ENCODE measurements around the gene HBA2. TPM values are rescaled to one million over a fixed set of nuclear protein-coding genes. Genes with fewer than 3 reads are reported as not detected.
"Not testable (repeated sequence)": the region's sequence is repeated elsewhere in the genome, so short reads cannot be mapped to it uniquely, and the experiment has no call there.

Gene HBA2
- total RNA-seq = 100 to 1,000 TPM; 142 to 149 TPM
- polyA plus RNA-seq (ENCODE audit: insufficient read length in 6 of 6) = 1,000 to 10,000 TPM in 5 of 6 donors, 100 to 1,000 TPM in 1; 922 to 5,766 (median 2,352) TPM
- long read RNA-seq, donor 1, transcript HBA2-202 (3 exons, 513 nt) = minor isoform, 26 of 29,991 reads
- long read RNA-seq, donor 1, transcript HBA2-201 (3 exons, 576 nt) = major isoform, 28,033 of 29,991 reads
- long read RNA-seq, donor 1, transcript HBA2-204 (2 exons, 403 nt) = minor isoform, 569 of 29,991 reads
- long read RNA-seq, donor 1, transcript HBA2-203 (2 exons, 640 nt) = minor isoform, 1,186 of 29,991 reads
- long read RNA-seq, donor 1, partial matches to known transcripts = 45 of 29,991 reads
- long read RNA-seq, donor 1, other reads (novel, unspliced or antisense) = 132 of 29,991 reads
- long read RNA-seq, donor 2, transcript HBA2-204 (2 exons, 403 nt) = minor isoform, 118 of 4,470 reads
- long read RNA-seq, donor 2, transcript HBA2-203 (2 exons, 640 nt) = minor isoform, 227 of 4,470 reads
- long read RNA-seq, donor 2, transcript HBA2-201 (3 exons, 576 nt) = major isoform, 3,863 of 4,470 reads
- long read RNA-seq, donor 2, partial matches to known transcripts = 53 of 4,470 reads
- long read RNA-seq, donor 2, other reads (novel, unspliced or antisense) = 206 of 4,470 reads
- long read RNA-seq, donor 3, transcript HBA2-201 (3 exons, 576 nt) = major isoform, 751 of 818 reads
- long read RNA-seq, donor 3, transcript HBA2-203 (2 exons, 640 nt) = minor isoform, 25 of 818 reads
- long read RNA-seq, donor 3, transcript HBA2-204 (2 exons, 403 nt) = minor isoform, 14 of 818 reads
- long read RNA-seq, donor 3, partial matches to known transcripts = 0 of 818 reads
- long read RNA-seq, donor 3, other reads (novel, unspliced or antisense) = 28 of 818 reads
- long read RNA-seq, donor 4, transcript HBA2-201 (3 exons, 576 nt) = major isoform, 276 of 280 reads
- long read RNA-seq, donor 4, partial matches to known transcripts = 0 of 280 reads
- long read RNA-seq, donor 4, other reads (novel, unspliced or antisense) = 0 of 280 reads
- long read RNA-seq, donor 5, transcript HBA2-204 (2 exons, 403 nt) = minor isoform, 52 of 2,234 reads
- long read RNA-seq, donor 5, transcript HBA2-203 (2 exons, 640 nt) = minor isoform, 97 of 2,234 reads
- long read RNA-seq, donor 5, transcript HBA2-201 (3 exons, 576 nt) = major isoform, 2,058 of 2,234 reads
- long read RNA-seq, donor 5, partial matches to known transcripts = 7 of 2,234 reads
- long read RNA-seq, donor 5, other reads (novel, unspliced or antisense) = 20 of 2,234 reads
- long read RNA-seq, donor 6, transcript HBA2-201 (3 exons, 576 nt) = major isoform, 1,482 of 1,636 reads
- long read RNA-seq, donor 6, transcript HBA2-203 (2 exons, 640 nt) = minor isoform, 78 of 1,636 reads
- long read RNA-seq, donor 6, transcript HBA2-204 (2 exons, 403 nt) = minor isoform, 24 of 1,636 reads
- long read RNA-seq, donor 6, partial matches to known transcripts = 7 of 1,636 reads
- long read RNA-seq, donor 6, other reads (novel, unspliced or antisense) = 45 of 1,636 reads
- long read RNA-seq, donor 7, transcript HBA2-201 (3 exons, 576 nt) = major isoform, 125 of 144 reads
- long read RNA-seq, donor 7, transcript HBA2-203 (2 exons, 640 nt) = minor isoform, 14 of 144 reads
- long read RNA-seq, donor 7, partial matches to known transcripts = 0 of 144 reads
- long read RNA-seq, donor 7, other reads (novel, unspliced or antisense) = 0 of 144 reads
- long read RNA-seq, donor 8, transcript HBA2-201 (3 exons, 576 nt) = major isoform, 436 of 498 reads
- long read RNA-seq, donor 8, transcript HBA2-203 (2 exons, 640 nt) = minor isoform, 26 of 498 reads
- long read RNA-seq, donor 8, transcript HBA2-204 (2 exons, 403 nt) = minor isoform, 9 of 498 reads
- long read RNA-seq, donor 8, partial matches to known transcripts = 13 of 498 reads
- long read RNA-seq, donor 8, other reads (novel, unspliced or antisense) = 12 of 498 reads
- long read RNA-seq, donor 9, transcript HBA2-203 (2 exons, 640 nt) = minor isoform, 6 of 15 reads
- long read RNA-seq, donor 9, transcript HBA2-201 (3 exons, 576 nt) = major isoform, 9 of 15 reads
- long read RNA-seq, donor 9, partial matches to known transcripts = 0 of 15 reads
- long read RNA-seq, donor 9, other reads (novel, unspliced or antisense) = 0 of 15 reads
- long read RNA-seq, donor 10, transcript HBA2-201 (3 exons, 576 nt) = major isoform, 227 of 231 reads
- long read RNA-seq, donor 10, partial matches to known transcripts = 0 of 231 reads
- long read RNA-seq, donor 10, other reads (novel, unspliced or antisense) = 0 of 231 reads
- long read RNA-seq, donor 11 = 0 reads
- long read RNA-seq, donor 12, transcript HBA2-204 (2 exons, 403 nt) = minor isoform, 24 of 2,094 reads
- long read RNA-seq, donor 12, transcript HBA2-202 (3 exons, 513 nt) = minor isoform, 5 of 2,094 reads
- long read RNA-seq, donor 12, transcript HBA2-201 (3 exons, 576 nt) = major isoform, 1,913 of 2,094 reads
- long read RNA-seq, donor 12, transcript HBA2-203 (2 exons, 640 nt) = minor isoform, 71 of 2,094 reads
- long read RNA-seq, donor 12, partial matches to known transcripts = 7 of 2,094 reads
- long read RNA-seq, donor 12, other reads (novel, unspliced or antisense) = 74 of 2,094 reads

DNA sequence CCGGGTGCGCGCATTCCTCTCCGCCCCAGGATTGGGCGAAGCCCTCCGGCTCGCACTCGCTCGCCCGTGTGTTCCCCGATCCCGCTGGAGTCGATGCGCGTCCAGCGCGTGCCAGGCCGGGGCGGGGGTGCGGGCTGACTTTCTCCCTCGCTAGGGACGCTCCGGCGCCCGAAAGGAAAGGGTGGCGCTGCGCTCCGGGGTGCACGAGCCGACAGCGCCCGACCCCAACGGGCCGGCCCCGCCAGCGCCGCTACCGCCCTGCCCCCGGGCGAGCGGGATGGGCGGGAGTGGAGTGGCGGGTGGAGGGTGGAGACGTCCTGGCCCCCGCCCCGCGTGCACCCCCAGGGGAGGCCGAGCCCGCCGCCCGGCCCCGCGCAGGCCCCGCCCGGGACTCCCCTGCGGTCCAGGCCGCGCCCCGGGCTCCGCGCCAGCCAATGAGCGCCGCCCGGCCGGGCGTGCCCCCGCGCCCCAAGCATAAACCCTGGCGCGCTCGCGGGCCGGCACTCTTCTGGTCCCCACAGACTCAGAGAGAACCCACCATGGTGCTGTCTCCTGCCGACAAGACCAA, at the start of gene HBA2:
TSS of gene HBA2 (plus strand) at position 503 of the 568 bp plus-strand sequence. CDS start at position 540, 37 bp downstream.
- ATAC-seq; DNase-seq; H3K4me3 ChIP-seq; H3K9me3 ChIP-seq; intact Hi-C loops (cut with DNase I); H3K36me3 ChIP-seq; H3K27ac ChIP-seq; H3K4me1 ChIP-seq: not testable (repeated sequence)
- peaks cover 43 to 86% of the 10 kb centered on the region in 2 donors for H3K27me3 ChIP-seq

- intact Hi-C loops (cut with DNase I); H3K27me3 ChIP-seq; H3K4me1 ChIP-seq; H3K9me3 ChIP-seq; H3K27ac ChIP-seq; DNase-seq; H3K4me3 ChIP-seq; ATAC-seq: not testable (repeated sequence)
- peaks cover 0 to 16% of the 10 kb centered on the region in 2 donors for H3K36me3 ChIP-seq
These were observed 48.9 kb upstream of the HBA2 start for GRCh38 chr16:123558-124350.

- intact Hi-C loops (cut with DNase I) = no loop called here
- no peak for ATAC-seq
These were observed 47.7 kb upstream of the HBA2 start for GRCh38 chr16:125011-125410.

DNA sequence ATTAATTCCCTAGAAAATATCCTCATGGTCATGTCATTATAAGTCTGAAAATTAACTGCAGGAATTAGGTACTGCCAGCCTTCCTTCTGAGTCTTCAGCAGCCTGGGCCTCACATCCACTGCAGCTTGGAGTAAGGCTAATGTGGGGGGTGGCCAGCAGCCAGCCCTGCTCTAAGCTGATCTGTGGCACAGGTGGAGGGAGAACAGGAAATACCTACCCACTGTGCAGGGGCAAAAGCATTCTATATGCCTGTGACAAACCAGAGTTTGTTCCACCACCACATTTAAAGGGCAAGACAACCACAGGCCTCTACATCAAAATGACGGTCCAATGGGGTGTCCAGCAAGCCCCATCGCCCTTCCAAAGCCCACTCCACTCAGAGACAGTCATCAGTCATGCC, 43.6 kb upstream of the HBA2 start:
- Histone ChIP-seq H3K4me1 (no peaks in the 10 kb centered on the region), H3K4me3 (no peak overlapping the region), H3K27me3 (no peaks in the 10 kb centered on the region), H3K36me3 (peaks cover 0 to 10% of the 10 kb centered on the region in 2 donors), H3K27ac (no peak overlapping the region), H3K9me3 (no peaks in the 10 kb centered on the region)
- ATAC-seq = no peak
- TF ChIP-seq, protein P1, sequence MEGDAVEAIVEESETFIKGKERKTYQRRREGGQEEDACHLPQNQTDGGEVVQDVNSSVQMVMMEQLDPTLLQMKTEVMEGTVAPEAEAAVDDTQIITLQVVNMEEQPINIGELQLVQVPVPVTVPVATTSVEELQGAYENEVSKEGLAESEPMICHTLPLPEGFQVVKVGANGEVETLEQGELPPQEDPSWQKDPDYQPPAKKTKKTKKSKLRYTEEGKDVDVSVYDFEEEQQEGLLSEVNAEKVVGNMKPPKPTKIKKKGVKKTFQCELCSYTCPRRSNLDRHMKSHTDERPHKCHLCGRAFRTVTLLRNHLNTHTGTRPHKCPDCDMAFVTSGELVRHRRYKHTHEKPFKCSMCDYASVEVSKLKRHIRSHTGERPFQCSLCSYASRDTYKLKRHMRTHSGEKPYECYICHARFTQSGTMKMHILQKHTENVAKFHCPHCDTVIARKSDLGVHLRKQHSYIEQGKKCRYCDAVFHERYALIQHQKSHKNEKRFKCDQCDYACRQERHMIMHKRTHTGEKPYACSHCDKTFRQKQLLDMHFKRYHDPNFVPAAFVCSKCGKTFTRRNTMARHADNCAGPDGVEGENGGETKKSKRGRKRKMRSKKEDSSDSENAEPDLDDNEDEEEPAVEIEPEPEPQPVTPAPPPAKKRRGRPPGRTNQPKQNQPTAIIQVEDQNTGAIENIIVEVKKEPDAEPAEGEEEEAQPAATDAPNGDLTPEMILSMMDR (IDR thresholded peaks at IDR 0.05) = no peak
- no peak for DNase-seq
- intact Hi-C loops (cut with DNase I) = no loop called here

More at GRCh38 chr16:125011-125410, 47.7 kb upstream of the HBA2 start:
- no peak overlapping the region for H3K27ac ChIP-seq
- peaks cover 0 to 16% of the 10 kb centered on the region in 2 donors for H3K36me3 ChIP-seq
- H3K27me3 ChIP-seq = no peaks in the 10 kb centered on the region
- no peaks in the 10 kb centered on the region for H3K4me1 ChIP-seq
- DNase-seq = no peak
- no peak overlapping the region for H3K4me3 ChIP-seq
- TF ChIP-seq, protein P1 (IDR thresholded peaks at IDR 0.05) = no peak
- H3K9me3 ChIP-seq = no peaks in the 10 kb centered on the region

All from left lung (tissue), 14 donors.